Endodermal cell (in vitro differentiated cells): ENCODE results near the gene PDE4C. TPM values are rescaled to one million over a fixed set of nuclear protein-coding genes. Genes with fewer than 3 reads are reported as not detected.

Experiments
- DNase-seq: peaks from one replicate; pipeline ENCODE4 v3.0.0-alpha.2; 2017
- H3K27ac ChIP-seq: 2 replicates; pipeline ENCODE4 v1.5.1; 2013; ENCODE audit warnings: mild to moderate bottlenecking, low read depth, low read length, moderate library complexity
- H3K27me3 ChIP-seq: 2 replicates; pipeline ENCODE4 v1.6.1; 2013; ENCODE audit warnings: mild to moderate bottlenecking, low read length, moderate library complexity; ENCODE audit not compliant: insufficient read depth, control insufficient read depth, poor library complexity, severe bottlenecking
- H3K36me3 ChIP-seq: 2 replicates; pipeline ENCODE4 v1.7.0; 2013; ENCODE audit warnings: mild to moderate bottlenecking, low read length, moderate library complexity; ENCODE audit not compliant: control insufficient read depth, insufficient read depth
- H3K4me1 ChIP-seq: one replicate; pipeline ENCODE4 v1.7.0; 2013; ENCODE audit warnings: low read length; ENCODE audit not compliant: control insufficient read depth, insufficient read depth
- H3K4me3 ChIP-seq: 2 replicates; pipeline ENCODE4 v1.5.1; 2013; ENCODE audit warnings: mild to moderate bottlenecking, low read length, moderate library complexity
- H3K9ac ChIP-seq: 2 replicates; pipeline ENCODE4 v1.6.1; 2013; ENCODE audit warnings: mild to moderate bottlenecking, low read length, moderate library complexity; ENCODE audit not compliant: poor library complexity, severe bottlenecking; ENCODE audit errors: extremely low read depth
- H3K9me3 ChIP-seq: 2 replicates; pipeline ENCODE4 v1.6.1; 2013; ENCODE audit warnings: mild to moderate bottlenecking, low read length, moderate library complexity; ENCODE audit not compliant: control insufficient read depth
- H3K27ac Mint-ChIP-seq: 2 replicates; pipeline ENCODE4 v1.8.0; 2020; ENCODE audit warnings: mixed read lengths
- H3K27me3 Mint-ChIP-seq: 2 replicates; pipeline ENCODE4 v1.8.0; 2021; ENCODE audit warnings: mild to moderate bottlenecking, mixed read lengths; ENCODE audit not compliant: insufficient read depth
- H3K36me3 Mint-ChIP-seq: 2 replicates; pipeline ENCODE4 v1.8.0; 2020; ENCODE audit warnings: low read depth, mixed read lengths
- H3K4me1 Mint-ChIP-seq: 2 replicates; pipeline ENCODE4 v1.8.0; 2020; ENCODE audit warnings: mixed read lengths
- H3K4me3 Mint-ChIP-seq: 2 replicates; pipeline ENCODE4 v1.8.0; 2020; ENCODE audit warnings: mild to moderate bottlenecking, moderate library complexity, mixed read lengths
- H3K9me3 Mint-ChIP-seq: 2 replicates; pipeline ENCODE4 v1.8.0; 2020; ENCODE audit warnings: mild to moderate bottlenecking, mixed read lengths
- CTCF ChIP-seq: fragments of 200-600 bp; sonication (generic); conservative IDR thresholded peaks from 2 replicates; pipeline ENCODE4 v1.5.0; 2021; ENCODE audit warnings: antibody characterized with exemption, mild to moderate bottlenecking
- WGBS, 2 experiments: methylation state at CpG; one replicate each; pipeline versions ENCODE4 v1.1.5 to v1.1.7; 2013; ENCODE audit warnings: missing lambda C conversion rate in 2 of 2, mixed read lengths in 1 of 2; ENCODE audit not compliant: insufficient coverage in 1 of 2, insufficient read length in 1 of 2; 5-methylcytosine and 5-hydroxymethylcytosine counted together
- total RNA-seq, 2 donors: library from RNA; stranded (reverse); fragmentation: NEBNext Ultra II Directional in 1 of 2; extraction: Animal tissue kit (Norgen Biotek cat#: 25700) in 1 of 2; gene quantifications; 2 replicates in 1 of 2; 3 replicates in 1 of 2; pipeline ENCODE4 v1.2.1, GENCODE V29; 2021

The PDE4C gene
- total RNA-seq, 2 donors from 2014 or later, result 1.1 to 2.4 TPM

GRCh38 chr19:18263324-18264136, 37.3 kb upstream of the PDE4C start:
- Histone ChIP-seq H3K9ac (no peak overlapping the region), H3K4me3 (no peak overlapping the region), H3K27me3 (no peaks in the 10 kb centered on the region), H3K27ac (no peak overlapping the region), H3K9me3 (no peaks in the 10 kb centered on the region), H3K36me3 (no peaks in the 10 kb centered on the region), H3K4me1 (no peaks in the 10 kb centered on the region)
- no peak for DNase-seq
- no peak for TF ChIP-seq CTCF
- H3K36me3 Mint-ChIP-seq, result peaks cover 16% of the 10 kb centered on the region
- H3K4me1 Mint-ChIP-seq, result no peaks in the 10 kb centered on the region
- H3K27me3 Mint-ChIP-seq, result peaks cover 22% of the 10 kb centered on the region
- H3K9me3 Mint-ChIP-seq, result no peaks in the 10 kb centered on the region
- no peak overlapping the region for H3K4me3 Mint-ChIP-seq
- no peak overlapping the region for H3K27ac Mint-ChIP-seq
- WGBS, 2 experiments, result 88 to 100% methylated on average over 7 to 16 of the region's 16 CpGs

GRCh38 chr19:18262917-18263316, 36.7 kb upstream of the PDE4C start:
- no peaks in the 10 kb centered on the region for H3K9me3 ChIP-seq
- H3K4me1 ChIP-seq, result no peaks in the 10 kb centered on the region
- no peak overlapping the region for H3K4me3 Mint-ChIP-seq
- no peak overlapping the region for H3K27ac ChIP-seq
- no peak overlapping the region for H3K9ac ChIP-seq
- WGBS, 2 experiments, result 93 to 97% methylated on average over 9 to 10 of the region's 10 CpGs
- H3K36me3 Mint-ChIP-seq, result peaks cover 11% of the 10 kb centered on the region
- TF ChIP-seq CTCF, result no peak
- no peak overlapping the region for H3K4me3 ChIP-seq
- no peaks in the 10 kb centered on the region for H3K4me1 Mint-ChIP-seq
- H3K27me3 Mint-ChIP-seq, result peaks cover 24% of the 10 kb centered on the region
- no peak for DNase-seq
- H3K36me3 ChIP-seq, result no peaks in the 10 kb centered on the region
- no peaks in the 10 kb centered on the region for H3K27me3 ChIP-seq
- no peak overlapping the region for H3K27ac Mint-ChIP-seq
- H3K9me3 Mint-ChIP-seq, result no peaks in the 10 kb centered on the region

- Mint-ChIP-seq H3K27me3 (peaks cover 24% of the 10 kb centered on the region), H3K9me3 (no peaks in the 10 kb centered on the region), H3K4me3 (no peak overlapping the region), H3K4me1 (no peaks in the 10 kb centered on the region), H3K27ac (no peak overlapping the region), H3K36me3 (peaks cover 10% of the 10 kb centered on the region)
- Histone ChIP-seq H3K27me3 (no peaks in the 10 kb centered on the region), H3K9me3 (no peaks in the 10 kb centered on the region), H3K36me3 (no peaks in the 10 kb centered on the region), H3K4me1 (no peaks in the 10 kb centered on the region), H3K27ac (no peak overlapping the region), H3K9ac (no peak overlapping the region), H3K4me3 (no peak overlapping the region)
- DNase-seq, result no peak
- no peak for TF ChIP-seq CTCF
Observed at GRCh38 chr19:18262144-18262543, 35.9 kb upstream of the PDE4C start.
